CD4-positive, alpha-beta T cell treated with Interleukin-17A for 1 hour (primary cell): ENCODE data around the gene MUC4.
"Not testable (repeated sequence)": the region's sequence is repeated elsewhere in the genome, so short reads cannot be mapped to it uniquely, and the experiment has no call there.

Experiments used
- DNase-seq: peaks from one replicate; pipeline ENCODE4 v3.0.0-alpha.2; 2020

The MUC4 gene

DNA sequence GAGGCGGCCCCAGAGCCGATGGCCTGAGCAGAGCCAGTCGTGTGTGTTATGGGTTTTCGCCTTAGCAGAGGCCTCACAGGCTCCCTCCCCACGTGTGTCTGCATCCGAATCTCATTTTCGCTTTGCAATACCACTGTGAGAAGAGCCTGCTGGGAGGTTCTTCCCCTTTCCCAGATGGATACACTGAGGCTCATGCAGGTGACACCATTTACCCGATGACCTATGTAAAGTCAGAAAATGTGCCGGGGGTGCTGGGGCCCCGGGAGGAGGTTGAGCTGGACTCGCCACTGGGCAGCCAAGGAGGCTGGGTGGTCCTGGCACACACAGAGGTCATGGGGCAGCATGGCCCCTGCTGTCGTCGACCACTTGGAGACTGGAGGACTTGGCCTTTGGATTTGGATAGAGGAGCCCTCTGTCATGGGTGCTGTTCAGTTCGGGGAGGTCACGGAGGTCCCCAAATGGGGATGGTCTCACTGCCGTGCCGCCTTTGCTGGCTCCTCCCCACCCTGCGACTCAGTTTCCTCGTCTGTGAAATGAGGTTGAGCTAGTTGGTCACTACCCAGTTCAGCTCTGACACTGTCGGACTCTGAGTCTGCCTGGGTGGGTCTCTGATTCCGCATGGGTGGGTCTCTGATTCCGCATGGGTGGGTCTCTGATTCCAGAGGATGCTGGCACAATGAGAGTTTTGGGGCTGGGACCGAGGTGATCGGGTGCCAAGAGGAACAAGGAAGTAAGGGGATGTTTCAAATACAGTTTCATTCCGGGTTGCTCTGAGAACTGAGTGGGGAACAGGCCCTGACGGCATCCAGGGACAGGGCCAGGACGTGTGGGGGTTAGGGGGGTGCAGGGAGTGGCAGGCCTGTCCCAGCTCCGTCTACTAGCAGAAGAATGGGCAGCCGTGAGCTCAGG lies 23.2 kb upstream of the MUC4 start:
- no peak for DNase-seq

DNA sequence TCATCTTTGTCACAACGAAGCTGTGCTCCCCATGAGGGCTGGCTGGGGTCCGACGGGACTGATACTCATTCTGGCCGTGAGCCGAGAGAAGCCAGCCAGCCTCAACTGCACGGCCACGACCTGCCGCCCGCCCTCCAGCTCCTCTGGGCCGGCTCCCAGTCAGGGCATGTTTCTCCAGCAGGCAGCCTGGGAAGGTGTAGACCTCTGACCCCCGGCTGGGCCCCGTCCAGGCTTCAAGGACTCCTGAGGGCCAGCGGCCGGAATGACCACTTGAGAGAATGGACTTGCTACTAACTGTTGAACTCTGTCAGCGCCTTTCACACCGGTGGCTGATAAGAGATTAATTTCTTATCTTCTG lies 18.1 kb upstream of the MUC4 start:
- DNase-seq: no peak

DNA sequence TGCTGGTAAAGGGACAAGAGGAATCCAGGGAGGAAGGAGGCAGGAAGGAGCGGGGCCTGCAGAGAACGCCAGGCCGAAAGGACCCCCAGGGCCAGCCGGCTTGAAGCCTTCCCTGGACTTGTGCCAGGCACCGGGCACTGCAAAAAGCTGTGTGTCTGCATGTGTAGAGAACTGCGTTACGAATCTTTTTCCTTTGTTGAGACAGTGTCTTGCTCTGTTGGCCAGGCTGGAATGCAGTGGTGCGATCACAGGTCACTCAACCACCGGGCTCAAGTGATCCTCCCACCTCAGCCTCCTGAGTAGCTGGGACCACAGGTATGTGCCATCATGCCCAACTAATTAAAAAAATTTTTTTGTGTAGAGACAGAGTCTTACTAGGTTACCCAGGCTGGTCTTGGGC lies 17.0 kb upstream of the MUC4 start:
- no peak for DNase-seq

DNA sequence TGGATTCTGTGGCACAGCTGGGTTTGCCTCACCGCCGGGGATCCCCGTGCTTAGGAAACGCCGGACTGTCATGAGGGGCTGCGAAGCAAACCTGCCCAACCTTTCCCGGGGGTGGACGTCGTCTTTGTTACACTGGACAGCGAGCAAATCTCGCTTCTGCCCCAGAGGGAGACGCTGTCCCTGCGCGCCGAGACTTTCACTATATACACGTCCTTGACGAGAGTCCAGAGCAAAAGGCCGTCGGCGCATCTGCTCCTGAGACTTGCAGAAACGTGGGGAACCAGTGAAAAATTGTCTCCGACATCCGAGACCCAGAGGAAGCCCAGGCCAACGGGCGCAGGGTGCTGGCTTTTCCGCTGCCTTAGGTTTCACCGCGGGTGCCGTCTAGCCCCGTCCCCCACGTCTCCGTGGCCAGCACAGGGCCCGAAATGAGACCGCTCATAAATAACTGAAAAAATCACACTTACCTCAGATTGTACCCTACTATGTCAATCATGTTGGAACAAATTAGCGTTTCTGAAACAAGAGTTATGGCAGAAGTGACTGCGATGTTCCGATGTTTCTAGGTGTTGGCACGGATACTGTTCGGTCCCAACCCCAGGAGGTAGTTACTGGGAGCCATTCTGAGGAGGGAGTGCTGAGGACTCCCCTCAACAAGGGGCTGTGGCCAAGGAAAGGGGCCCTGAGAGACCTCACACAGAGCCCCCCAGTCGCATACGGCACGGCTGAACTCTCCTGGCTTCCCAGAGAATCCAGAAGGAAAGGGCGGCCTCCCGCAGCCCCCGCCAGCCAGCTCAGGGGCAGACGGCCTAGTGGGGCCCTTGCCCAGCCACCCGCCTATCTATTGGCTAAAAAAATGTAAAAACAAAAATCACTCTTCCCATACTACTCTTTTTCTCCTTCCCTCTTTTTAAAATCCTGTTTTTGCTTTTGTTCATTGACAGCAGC lies 14.4 kb upstream of the MUC4 start:
- DNase-seq: no peak

DNA sequence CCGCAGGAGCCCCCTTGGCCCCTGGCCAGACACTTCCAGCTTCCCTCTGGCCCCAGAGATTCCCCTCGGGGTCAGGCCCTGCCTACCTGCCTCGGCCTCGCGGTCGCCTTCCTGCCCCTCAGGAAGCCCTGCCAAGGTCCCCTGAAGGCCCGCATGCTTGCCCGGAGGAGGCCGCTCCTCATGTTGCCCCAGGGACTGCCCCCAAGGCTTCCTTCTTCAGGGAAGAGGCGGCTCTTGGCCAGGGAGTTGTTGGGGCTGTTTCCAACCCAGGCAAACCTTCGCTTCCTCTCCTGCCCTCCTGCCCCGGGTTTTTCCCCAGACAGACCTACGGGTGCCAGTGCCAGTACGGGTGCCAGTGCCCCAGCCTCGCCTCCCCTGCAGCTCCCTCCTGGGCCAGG lies 13.5 kb upstream of the MUC4 start:
- no peak for DNase-seq

DNA sequence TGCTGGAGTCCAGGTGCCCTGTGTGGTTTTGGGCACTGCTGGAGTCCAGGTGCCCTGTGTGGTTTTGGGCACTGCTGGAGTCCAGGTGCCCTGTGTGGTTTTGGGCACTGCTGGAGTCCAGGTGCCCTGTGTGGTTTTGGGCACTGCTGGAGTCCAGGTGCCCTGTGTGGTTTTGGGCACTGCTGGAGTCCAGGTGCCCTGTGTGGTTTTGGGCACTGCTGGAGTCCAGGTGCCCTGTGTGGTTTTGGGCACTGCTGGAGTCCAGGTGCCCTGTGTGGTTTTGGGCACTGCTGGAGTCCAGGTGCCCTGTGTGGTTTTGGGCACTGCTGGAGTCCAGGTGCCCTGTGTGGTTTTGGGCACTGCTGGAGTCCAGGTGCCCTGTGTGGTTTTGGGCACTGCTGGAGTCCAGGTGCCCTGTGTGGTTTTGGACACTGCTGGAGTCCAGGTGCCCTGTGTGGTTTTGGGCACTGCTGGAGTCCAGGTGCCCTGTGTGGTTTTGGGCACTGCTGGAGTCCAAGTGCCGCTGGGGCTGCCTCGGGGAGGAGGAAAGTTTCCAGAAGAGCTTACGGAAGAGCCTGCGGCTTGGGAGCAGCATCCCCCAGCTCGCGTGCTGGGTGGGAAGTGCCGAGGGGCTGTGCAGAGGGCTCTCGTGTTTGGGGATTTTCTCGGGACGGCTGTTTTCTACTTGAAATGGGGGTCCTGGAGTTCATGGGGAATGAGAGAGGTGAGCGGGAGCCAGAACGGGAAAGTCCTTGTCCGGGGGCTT lies 12.9 kb upstream of the MUC4 start:
- not testable (repeated sequence) for DNase-seq

DNA sequence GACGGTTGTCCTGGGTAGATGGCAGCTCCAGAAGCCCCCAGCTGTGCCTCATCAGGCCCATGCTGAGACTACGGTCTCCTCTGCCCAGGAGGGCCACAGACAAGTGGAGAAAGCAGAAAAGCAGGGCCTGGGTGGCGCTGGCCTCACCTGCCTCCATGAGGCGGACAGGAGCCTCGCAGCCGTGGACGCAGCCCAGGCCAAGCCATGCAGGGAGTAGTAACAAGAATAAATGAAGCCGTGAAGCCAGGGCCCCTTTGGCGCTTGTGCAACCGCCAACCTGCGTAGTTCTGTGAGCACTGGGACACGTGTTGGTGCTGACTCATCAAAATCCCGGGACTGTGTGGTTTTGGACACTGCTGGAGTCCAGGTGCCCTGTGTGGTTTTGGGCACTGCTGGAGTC lies 12.3 kb upstream of the MUC4 start:
- no peak for DNase-seq

DNA sequence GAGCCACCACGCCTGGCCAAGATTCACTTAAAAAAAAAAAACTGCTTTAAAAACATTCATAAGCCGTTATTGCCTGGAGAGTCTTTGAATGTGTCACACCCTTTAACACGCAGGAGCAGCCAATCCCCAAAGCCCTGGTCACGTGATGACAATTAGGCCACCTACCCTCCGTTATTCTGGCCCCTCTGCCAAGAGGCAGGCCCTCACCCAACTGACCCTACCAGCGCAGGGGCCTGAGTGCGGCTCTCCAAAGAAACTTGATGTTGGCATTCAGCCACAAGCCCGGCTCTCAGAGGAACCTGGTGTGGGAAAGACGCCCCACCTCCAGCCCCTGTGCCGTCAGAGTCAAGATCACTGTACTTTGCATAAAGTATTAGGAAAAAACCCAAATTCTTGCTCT lies 11.6 kb upstream of the MUC4 start:
- DNase-seq: no peak

DNA sequence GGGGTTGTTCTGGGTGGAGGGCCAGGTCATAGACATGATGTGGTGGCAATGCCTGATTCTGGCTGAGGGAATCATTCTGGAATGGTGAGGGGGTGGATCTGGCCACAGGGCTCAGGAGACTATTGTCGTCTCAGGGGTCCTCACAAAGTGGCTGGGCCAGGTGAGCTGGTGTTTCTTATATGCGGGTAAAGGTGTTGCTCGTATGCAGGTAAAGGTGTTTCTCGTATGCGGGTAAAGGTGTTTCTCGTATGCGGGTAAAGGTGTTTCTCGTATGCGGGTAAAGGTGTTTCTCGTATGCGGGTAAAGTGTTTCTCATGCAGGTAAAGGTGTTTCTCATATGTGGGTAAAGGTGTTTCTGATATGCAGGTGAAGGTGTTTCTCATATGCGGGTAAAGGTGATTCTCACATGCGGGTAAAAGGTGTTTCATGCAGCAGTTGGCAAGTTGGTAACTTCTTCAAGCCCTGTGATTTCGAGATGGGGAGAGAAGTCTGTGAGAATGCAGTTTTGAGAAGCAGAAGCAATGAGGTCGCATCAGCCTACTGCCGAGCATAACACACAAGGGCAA lies 10.5 kb upstream of the MUC4 start:
- no peak for DNase-seq

DNA sequence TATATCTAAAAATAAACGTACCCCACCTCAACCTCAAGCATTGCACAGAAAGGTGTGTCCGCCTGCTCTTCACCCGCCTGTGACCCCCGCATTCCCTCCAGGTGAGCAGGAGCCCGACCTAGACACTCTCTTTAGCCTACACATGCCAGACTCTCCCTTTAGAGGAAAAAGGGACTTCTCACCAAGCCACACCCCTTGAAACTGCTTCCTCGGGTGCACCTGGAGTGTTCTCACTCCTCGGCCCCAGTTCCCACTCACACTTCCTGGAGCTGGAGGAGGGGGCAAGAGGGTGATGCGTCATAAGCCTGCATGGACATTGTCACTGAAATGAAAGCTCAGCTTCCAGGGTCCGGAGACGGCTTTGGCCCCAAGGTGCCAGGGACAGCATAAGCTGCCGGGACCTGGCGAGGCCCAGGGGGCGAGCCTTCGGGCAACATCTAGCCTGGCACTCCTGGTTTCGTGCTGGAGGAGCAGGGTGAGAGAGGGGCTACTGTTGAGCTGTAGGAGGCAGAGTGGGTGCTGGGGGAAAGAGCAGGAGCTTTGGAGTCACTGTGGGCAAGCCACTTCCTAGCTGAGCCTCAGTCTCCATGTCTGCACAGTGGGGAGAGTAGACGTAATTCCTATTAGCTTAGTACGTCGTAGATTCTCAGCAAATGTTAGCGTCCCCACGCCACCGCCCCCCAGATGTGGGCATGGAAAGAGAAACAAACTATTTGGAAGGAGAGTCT lies 9.8 kb upstream of the MUC4 start:
- DNase-seq: no peak

DNA sequence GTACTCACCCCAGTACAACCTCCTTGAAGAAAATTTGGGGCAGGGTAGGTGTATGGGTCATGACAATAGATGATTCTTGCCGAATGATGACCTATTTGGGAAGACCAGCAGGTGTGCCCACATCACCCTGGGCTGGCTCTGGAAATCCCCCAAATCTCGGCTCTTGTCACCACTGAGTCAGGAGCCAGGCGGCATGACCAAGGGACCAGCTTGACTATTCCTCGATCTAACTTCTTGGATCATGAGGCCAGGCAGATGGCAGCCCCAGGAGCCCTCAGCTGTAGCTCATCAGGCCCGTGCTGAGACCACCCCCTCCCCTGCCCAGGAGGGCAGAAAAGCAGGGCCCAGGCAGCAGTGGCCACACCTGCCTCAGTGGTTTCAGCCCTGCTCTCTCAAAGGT lies 9.2 kb upstream of the MUC4 start:
- no peak for DNase-seq

DNA sequence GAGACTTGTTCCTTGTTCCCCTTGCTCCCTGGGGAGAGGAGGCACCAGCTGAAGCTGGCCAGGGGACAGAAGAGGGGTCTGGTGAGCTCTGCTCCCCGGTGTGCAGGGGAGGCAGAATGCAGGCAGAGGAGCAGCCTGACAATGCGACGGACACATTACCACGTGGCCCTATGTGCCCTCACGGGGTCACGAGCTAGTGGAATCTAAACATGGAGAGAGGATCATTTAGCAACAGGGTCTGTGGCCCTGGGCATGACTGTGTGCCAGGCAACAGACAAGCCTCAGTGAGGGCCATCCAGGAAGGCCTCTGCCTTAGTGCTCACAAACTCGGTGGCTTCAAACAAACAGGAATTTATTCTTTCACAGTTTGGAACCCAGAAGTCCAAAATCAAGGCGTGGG lies 8.5 kb upstream of the MUC4 start:
- DNase-seq: no peak

DNA sequence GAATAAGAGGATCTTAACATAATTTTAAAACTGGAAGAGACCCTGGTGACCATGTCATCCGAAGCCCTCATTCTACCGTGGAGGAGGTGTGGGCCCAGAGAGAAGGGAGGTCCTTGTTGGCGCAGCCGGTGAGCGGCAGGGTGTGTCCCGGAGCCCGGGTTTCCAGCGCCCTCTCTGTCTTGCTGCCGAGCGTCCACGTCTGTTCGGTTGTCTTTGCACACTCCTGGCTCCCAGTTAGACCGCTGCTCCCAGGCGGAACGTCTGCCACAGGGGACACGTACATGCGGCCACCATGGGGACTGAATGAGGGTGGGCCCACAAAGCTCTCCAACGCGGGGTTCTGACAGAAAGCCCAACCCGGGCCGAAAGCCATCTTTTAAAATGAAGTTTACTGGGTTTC lies 6.6 kb upstream of the MUC4 start:
- no peak for DNase-seq

DNA sequence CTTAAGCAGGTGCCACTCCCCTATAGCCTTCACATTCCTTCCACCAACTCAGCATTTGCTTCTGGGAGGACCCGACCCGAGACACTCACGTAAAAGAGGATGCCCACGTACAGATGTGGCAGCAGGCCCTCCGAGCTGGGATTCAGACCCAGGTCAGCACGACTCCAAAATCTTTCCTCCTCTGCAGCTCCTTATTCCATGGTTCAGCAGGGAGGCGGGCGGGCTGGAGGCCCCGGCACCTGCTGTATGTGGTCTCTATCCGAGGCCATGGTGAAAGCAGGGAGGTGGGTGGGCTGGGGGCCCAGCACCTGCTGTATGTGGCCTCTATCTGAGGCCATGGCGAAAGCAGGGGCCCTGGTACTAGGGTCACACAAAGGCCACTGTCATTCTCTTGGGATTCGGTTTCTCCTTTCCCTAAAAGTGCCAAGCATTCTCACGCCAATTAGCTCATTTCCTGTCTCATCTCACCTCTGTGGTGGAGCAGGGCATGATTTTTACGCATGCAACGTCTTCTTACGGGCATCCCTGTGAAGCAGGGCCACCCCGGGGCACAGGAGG lies 5.9 kb upstream of the MUC4 start:
- DNase-seq: no peak

DNA sequence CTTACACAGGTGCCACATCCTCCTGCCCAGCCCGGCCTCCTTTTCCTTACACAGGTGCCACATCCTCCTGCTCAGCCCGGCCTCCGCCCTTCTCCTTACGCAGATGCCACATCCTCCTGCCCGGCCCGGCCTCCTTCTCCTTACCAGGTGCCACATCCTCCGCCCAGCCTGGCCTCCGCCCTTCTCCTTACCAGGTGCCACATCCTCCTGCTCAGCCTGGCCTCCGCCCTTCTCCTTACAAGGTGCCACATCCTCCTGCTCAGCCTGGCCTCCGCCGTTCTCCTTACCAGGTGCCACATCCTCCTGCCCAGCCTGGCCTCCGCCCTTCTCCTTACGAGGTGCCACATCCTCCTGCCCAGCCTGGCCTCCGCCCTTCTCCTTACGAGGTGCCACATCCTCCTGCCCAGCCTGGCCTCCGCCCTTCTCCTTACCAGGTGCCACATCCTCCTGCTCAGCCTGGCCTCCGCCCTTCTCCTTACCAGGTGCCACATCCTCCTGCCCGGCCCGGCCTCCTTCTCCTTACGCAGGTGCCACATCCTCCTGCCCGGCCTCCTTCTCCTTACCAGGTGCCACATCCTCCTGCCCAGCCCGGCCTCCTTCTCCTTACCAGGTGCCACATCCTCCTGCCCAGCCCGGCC lies 4.7 kb upstream of the MUC4 start:
- not testable (repeated sequence) for DNase-seq

DNA sequence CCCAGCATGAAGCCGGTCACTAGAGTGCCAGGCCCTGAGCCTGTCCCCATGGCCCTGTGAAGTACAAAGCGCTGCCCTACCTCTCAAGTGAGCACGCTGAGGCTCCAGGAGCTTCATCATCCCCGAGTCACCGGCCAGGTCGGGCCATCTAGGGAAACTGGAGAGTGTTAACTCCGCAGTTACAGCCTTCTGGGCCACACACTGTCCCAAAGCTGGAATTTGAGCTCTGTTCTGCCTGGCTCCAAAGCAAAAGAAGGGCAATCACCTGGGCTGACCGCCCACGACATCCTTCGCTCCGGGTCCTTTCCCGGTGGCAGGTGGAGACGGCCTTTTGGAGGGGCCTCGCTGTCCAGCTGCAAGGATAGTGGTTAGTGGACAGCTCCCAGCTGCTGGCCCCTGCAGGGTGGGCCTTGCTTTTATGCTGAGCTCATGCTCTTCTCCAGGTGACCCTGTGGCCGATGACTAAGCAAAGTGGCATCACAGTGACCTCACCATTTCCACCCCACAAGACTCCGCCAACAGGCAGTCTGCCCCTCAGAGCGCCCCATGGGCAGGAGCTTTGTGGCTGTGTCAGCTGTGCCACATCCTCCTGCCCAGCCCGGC lies 3.5 kb upstream of the MUC4 start:
- peak; percentile 14 for DNase-seq

DNA sequence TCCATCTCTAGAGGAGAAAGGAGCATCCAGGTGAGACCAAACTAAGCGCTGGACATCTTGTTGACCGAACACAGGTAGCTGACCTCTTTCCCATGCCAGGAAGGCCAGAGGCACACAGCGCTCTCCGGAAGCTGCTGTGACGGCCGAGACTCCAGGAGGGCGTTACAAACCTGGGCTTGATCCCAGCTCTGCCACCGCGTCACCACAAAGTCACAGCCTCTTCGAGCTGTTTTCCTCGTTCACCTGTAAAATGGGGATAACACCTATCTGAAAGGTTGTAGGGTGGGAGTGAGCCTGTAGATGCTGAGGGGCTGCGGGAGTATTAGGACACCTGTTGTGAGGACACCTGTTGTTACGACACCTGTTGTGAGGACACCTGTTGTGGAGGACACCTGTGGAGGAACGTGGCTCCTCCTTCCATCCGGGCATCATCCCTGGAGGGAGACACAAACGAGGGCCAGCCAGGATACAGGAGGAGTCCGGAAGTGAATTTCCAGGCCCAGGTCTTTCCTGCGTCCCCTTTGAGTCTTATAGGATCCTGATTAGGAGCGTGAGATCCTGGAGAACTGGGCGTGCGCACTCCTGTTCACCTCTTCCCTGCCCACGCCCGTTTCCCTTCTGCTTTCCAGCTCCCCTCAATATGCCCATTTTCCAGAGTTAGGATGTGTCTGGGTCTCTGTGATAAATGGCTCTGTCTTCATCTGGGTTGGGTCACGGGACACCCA lies 2.3 kb upstream of the MUC4 start:
- DNase-seq: no peak

DNA sequence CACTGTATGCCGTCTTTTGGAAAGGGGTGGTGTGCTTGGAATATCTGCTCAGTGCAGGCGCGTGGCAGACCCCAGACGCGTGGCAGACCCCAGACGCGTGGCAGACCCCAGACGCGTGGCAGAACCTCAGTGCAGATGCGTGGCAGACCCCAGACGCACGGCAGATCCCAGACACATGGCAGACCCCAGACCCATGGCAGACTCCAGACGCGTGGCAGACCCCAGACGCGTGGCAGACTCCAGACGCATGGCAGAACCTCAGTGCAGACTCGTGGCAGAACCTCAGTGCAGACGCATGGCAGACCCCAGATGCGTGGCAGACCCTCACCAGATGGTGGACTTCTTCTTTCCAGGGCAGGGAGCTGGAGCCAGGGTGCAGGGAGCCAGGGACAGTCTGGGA lies 637 bp upstream of the MUC4 start:
- DNase-seq: no peak

DNA sequence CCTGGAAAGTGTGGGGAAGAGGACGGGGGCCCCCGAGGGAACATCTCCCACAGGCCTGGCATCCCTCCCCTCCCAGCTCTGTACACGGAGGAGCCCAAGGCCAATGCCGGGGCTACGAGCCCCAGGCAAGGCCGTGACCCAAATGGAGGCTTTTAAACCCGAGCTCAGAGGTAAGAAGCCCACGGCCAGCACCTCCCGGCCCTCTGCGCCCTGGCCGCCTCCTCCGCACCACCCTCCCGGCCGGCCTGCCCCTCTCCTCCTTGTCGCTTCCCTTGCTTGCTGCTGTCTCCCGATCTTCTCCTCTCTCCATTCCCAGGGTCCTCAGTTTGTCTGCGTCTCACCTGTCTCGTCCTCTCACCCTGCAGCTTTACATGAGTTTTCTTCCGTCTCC lies 1.3 kb downstream of the MUC4 start:
- DNase-seq: no peak

DNA sequence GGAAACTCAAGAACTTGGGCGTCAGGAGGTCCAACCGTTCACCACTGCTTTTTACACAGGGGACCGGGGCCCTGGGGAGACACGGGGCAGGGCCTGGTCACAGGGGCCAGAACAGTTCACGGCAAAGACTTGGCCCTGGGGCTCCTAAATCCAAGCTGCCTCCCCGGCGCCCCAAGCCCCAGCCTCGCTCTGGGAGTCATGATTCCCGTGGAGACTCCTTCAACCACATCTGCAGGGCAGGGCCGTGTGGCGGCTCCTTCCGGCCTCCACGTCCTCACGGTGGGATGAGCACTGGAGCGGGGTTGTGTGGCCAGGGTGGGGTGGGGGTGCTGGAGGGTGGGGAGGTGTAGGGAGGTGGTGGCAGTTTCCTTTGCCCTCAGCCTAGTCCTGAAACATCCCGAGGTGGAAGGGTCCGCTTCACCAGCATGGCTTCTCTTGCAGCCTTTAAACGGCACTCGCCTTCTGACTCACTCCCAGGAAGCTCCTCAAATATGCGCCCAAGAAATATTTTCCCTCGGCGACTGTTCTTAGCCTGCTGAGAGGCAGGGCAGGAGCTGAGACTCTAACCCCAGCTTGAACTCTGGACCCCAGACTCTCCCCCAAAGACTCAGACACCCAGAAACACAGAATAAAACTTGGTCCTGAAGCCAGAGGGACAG lies 1.8 kb downstream of the MUC4 start:
- no peak for DNase-seq
